Progenitor cell of endocrine pancreas (in vitro differentiated cells): ENCODE data around the gene MAD1L1. TPM values are rescaled to one million over a fixed set of nuclear protein-coding genes. Genes with fewer than 3 reads are reported as not detected.
A peak's percentile ranks its signal among the peaks of the same experiment; 100 is the strongest.

Experiments
- DNase-seq: peaks from one replicate; pipeline ENCODE4 v3.0.0; 2021; ENCODE audit warnings: low spot score; ENCODE audit not compliant: unreplicated experiment
- H3K27ac Mint-ChIP-seq: 2 replicates; pipeline ENCODE4 v1.8.0; 2021; ENCODE audit warnings: mild to moderate bottlenecking, moderate library complexity, mixed read lengths
- H3K27me3 Mint-ChIP-seq: 2 replicates; pipeline ENCODE4 v1.8.0; 2021; ENCODE audit warnings: mixed read lengths
- H3K36me3 Mint-ChIP-seq: 2 replicates; pipeline ENCODE4 v1.8.0; 2022; ENCODE audit warnings: mixed read lengths; ENCODE audit not compliant: insufficient read depth
- H3K4me1 Mint-ChIP-seq: 2 replicates; pipeline ENCODE4 v1.8.0; 2021; ENCODE audit warnings: low read depth, mixed read lengths
- H3K4me3 Mint-ChIP-seq: 2 replicates; pipeline ENCODE4 v1.8.0; 2021; ENCODE audit warnings: low read depth, mild to moderate bottlenecking, moderate library complexity, mixed read lengths
- H3K9me3 Mint-ChIP-seq: 2 replicates; pipeline ENCODE4 v1.8.0; 2021; ENCODE audit warnings: low read depth, mixed read lengths
- total RNA-seq: library from RNA; stranded (reverse); gene quantifications from 2 replicates; pipeline ENCODE4 v1.2.1, GENCODE V29; 2021
- TF ChIP-seq, protein P1 (sequence below): fragments of 200-600 bp; sonication (generic); IDR thresholded peaks from one replicate; pipeline ENCODE4 v1.5.0; 2021; ENCODE audit warnings: antibody characterized with exemption, mild to moderate bottlenecking; ENCODE audit not compliant: unreplicated experiment

MAD1L1 gene
- total RNA-seq, 1 donor from 2014 or later, result 49.8 TPM

DNA sequence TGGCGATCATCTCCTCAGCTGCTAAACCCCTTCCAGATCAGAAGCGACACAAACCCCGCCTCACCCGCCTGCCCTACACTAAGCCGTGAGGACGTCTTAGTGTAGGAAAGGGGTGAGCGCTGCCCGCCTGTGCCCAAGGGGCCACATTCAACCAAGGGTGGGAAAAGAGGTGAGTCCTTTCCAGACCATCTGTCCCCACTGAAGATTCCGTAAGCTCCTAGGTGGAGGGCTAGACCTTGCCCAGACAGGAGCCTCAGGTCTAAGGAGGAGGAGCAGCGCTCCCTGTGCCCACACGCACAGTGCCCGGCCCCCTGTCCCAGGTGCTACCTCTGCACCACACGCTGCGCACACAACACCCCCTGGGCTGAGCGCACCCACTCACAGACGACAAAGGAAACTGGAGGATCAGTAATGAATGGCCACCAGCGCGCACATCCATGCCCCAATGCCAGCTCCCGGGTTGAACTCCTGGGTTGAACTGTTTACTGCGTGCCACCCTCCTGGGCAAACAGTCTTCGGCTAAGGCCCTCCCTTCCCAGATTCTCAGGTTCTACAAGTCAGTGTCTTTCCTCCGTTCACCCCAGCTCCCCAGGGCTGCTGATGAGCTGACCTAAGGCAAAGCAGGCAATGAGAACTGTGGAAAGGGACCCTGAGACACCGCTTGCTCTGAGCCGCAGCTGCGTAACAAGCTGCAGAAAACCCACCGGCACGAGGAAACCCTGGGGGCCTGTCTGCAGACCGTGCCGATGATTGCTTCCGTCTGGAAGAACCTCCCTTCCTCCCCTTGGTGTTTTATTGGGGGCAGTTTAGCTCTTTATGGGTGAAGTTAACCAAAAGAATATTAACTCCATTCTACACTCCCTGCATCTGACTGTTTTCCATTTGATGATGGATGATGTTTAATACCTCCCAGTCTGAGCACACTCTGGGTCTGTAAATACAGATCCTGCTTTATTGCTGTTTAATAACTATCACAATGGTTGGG is 185.9 kb downstream of the MAD1L1 start:
- Mint-ChIP-seq H3K4me3 (no peak overlapping the region), H3K4me1 (peaks cover 8% of the 10 kb centered on the region), H3K27me3 (no peaks in the 10 kb centered on the region), H3K9me3 (peaks cover 4% of the 10 kb centered on the region), H3K27ac (no peak overlapping the region), H3K36me3 (peaks cover 16% of the 10 kb centered on the region)
- no peak for DNase-seq
- TF ChIP-seq, protein P1, sequence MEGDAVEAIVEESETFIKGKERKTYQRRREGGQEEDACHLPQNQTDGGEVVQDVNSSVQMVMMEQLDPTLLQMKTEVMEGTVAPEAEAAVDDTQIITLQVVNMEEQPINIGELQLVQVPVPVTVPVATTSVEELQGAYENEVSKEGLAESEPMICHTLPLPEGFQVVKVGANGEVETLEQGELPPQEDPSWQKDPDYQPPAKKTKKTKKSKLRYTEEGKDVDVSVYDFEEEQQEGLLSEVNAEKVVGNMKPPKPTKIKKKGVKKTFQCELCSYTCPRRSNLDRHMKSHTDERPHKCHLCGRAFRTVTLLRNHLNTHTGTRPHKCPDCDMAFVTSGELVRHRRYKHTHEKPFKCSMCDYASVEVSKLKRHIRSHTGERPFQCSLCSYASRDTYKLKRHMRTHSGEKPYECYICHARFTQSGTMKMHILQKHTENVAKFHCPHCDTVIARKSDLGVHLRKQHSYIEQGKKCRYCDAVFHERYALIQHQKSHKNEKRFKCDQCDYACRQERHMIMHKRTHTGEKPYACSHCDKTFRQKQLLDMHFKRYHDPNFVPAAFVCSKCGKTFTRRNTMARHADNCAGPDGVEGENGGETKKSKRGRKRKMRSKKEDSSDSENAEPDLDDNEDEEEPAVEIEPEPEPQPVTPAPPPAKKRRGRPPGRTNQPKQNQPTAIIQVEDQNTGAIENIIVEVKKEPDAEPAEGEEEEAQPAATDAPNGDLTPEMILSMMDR, result no peak

DNA sequence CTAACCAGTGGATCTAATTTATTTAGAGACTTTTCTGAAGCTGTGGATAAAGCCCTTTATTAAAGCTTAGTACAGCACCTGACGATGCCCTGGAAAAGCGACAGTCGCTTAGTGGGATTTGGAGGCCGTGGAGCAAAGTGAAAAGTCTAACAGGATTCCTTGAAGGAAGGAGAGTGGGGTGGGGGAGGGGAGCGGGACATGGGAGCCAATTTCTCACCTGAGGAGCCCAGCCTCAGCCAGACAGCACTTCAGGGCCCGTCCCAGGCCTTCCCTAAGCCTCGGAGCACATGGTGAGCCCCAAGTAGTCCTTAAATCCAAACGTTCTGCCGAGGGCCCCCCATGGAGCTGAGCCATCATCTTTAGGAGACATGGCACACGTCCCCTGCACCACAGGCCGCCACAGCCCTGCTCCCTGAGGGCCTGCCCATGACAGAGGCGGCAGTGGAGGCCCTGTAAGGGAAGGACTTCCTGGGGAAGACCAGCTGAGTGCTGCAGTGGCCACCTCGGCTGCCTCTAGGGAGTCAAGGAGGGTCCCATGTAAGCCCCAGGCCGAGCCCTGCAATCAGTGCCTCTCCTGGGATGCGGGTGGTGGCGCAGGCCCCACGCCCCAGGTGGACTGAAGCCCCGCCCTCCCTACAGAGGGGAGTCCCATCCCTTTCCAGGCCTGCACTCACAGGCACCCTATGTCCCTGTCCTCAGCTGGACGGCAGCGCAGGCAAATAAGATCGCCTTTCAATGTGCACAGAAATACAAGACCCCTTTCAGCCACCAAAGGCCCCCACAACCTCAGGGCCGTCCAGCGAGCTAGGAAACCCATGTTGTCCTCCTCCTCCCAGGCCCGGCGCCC is 187.0 kb downstream of the MAD1L1 start:
- peaks cover 19% of the 10 kb centered on the region for H3K36me3 Mint-ChIP-seq
- H3K27me3 Mint-ChIP-seq, result no peaks in the 10 kb centered on the region
- H3K27ac Mint-ChIP-seq, result no peak overlapping the region
- no peak overlapping the region for H3K4me3 Mint-ChIP-seq
- TF ChIP-seq, protein P1, result no peak
- peaks cover 4% of the 10 kb centered on the region for H3K9me3 Mint-ChIP-seq
- DNase-seq, result no peak
- peaks cover 6% of the 10 kb centered on the region for H3K4me1 Mint-ChIP-seq

DNA sequence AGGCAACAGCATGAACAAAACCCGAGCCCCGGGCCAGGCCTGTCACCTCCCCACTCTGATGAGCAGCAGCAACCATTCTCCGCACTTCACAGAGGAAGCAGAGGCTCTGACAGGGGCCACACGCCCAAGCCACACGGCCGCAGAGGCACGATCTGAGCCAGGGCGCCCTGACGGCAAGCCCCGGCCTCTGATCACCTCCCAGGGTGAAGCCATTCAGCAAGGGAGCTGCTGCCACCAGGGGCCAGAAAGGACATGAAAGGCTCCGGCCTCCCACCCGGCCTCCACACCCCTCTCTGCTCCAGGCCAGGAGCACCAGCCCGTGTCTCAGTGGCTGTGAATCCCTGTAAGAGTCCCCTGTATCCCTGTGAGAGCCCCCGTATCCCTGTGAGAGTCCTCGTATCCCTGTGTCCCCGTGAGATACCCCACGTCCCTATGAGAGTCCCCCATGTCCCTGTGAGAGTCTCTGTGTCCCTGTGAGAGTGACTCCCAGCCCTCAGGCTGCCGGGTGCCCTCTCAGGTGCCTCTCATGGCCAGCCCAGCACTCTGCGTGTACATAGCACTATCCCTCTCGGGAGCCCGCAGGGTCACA is 187.8 kb downstream of the MAD1L1 start:
- H3K4me1 Mint-ChIP-seq, result peaks cover 6% of the 10 kb centered on the region
- DNase-seq, result no peak
- H3K27ac Mint-ChIP-seq, result no peak overlapping the region
- no peak overlapping the region for H3K4me3 Mint-ChIP-seq
- H3K27me3 Mint-ChIP-seq, result no peaks in the 10 kb centered on the region
- peaks cover 19% of the 10 kb centered on the region for H3K36me3 Mint-ChIP-seq
- TF ChIP-seq, protein P1, result no peak
- peaks cover 4% of the 10 kb centered on the region for H3K9me3 Mint-ChIP-seq

DNA sequence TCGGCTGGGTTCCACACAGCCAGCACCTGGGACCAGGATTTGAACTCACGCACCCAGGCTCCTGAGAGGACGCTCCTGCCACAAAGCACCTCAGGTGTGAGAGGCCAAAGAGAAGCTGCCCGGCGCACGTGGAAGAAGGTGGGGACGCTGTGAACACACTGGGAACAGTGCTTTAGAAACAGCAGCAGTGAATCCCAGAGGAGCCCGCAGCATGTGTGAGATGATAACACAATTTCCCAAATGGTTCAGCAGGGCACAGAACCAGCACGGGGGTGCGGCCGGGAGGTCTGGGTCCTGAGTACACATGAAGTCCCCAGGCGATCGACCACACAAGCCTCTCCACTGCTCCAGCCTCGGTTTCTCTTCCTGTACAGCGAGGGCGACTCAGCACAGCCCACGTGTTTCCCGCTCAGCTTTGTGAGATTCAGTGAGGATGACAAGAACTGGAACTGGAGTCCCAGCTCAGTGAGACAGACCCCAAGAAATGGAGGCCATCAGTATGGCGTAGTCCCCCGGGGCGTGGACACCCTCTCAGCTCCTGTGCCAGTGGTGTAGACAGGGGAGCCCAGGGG is 188.3 kb downstream of the MAD1L1 start:
- peaks cover 4% of the 10 kb centered on the region for H3K9me3 Mint-ChIP-seq
- no peaks in the 10 kb centered on the region for H3K27me3 Mint-ChIP-seq
- no peak for DNase-seq
- TF ChIP-seq, protein P1, result no peak
- peaks cover 19% of the 10 kb centered on the region for H3K36me3 Mint-ChIP-seq
- peak overlapping the region; percentile 62 for H3K27ac Mint-ChIP-seq
- peaks cover 6% of the 10 kb centered on the region for H3K4me1 Mint-ChIP-seq
- no peak overlapping the region for H3K4me3 Mint-ChIP-seq
